K562 (cell line): ENCODE results near the gene ATP6V0C.
"Not testable (repeated sequence)": the region's sequence is repeated elsewhere in the genome, so short reads cannot be mapped to it uniquely, and the experiment has no call there.

ENCODE experiments used
- CBX2 ChIP-seq: fragments of 200-600 bp; sonication (generic); IDR thresholded peaks from one replicate; pipeline ENCODE4 v1.6.1; 2012; ENCODE audit warnings: mild to moderate bottlenecking, low read length, inconsistent platforms; ENCODE audit not compliant: insufficient read depth, poor library complexity, severe bottlenecking
- EP300 ChIP-seq: IDR thresholded peaks from 2 replicates; pipeline ENCODE4 v1.6.1; 2012; ENCODE audit warnings: low read length, improper control_type of control experiment
- HNRNPH1 ChIP-seq: fragments of 200-400 bp; formaldehyde crosslinking; optimal IDR thresholded peaks from 2 replicates; pipeline ENCODE3; 2017; ENCODE audit warnings: low read depth, mild to moderate bottlenecking, low read length, moderate library complexity
- RHOXF2B ChIP-seq: fragments of 250-450 bp; sonication (Bioruptor Pico); conservative IDR thresholded peaks from 2 replicates; pipeline ENCODE4 v1.5.1; 2021
- TAF1 ChIP-seq: IDR thresholded peaks from 2 replicates; pipeline ENCODE4 v1.6.1; 2011; ENCODE audit warnings: mild to moderate bottlenecking, low read length, moderate library complexity; ENCODE audit not compliant: insufficient read depth, control insufficient read depth, severe bottlenecking; ENCODE audit errors: extremely low read depth

GRCh38 chr16:2550283-2550878 is 36.6 kb downstream of the ATP6V0C start:
- not testable (repeated sequence) for TF ChIP-seq HNRNPH1; CBX2; EP300; RHOXF2B (CRISPR knock-in tag); TAF1
